Pancreas (tissue), 10 donors: ENCODE results near the gene PHYHIPL. TPM values are rescaled to one million over a fixed set of nuclear protein-coding genes. Genes with fewer than 3 reads are reported as not detected.

ENCODE experiments used
- ATAC-seq, 4 donors: fragments of 200-7000 bp; cut with Tn5 transposase; one replicate each; pipeline versions ENCODE4 v1.8.0 to v1.9.1; 2020; ENCODE audit warnings: mild to moderate bottlenecking in 4 of 4, moderate library complexity in 4 of 4
- DNase-seq, 6 donors: peaks; one replicate each; pipeline ENCODE4 v3.0.0-alpha.2; 2020
- FAIRE-seq: peaks from 2 replicates; lab custom pipeline; 2012; peaks lifted over from hg19 to GRCh38; lab: Jason Lieb, UNC
- H3K27ac ChIP-seq, 4 donors: fragments of 200-600 bp; sonication (generic); 1 replicate in 3 of 4; 2 replicates in 1 of 4; pipeline versions ENCODE4 v1.5.0 to v1.8.0; 2020
- H3K27me3 ChIP-seq, 4 donors: fragments of 200-600 bp; one replicate each; pipeline ENCODE4 v1.8.0; 2021
- H3K36me3 ChIP-seq, 3 donors: fragments of 200-600 bp; sonication (generic) in 1 of 3; one replicate each; pipeline versions ENCODE4 v1.5.0 to v1.8.0; 2020 to 2021
- H3K4me1 ChIP-seq, 3 donors: fragments of 200-600 bp; one replicate each; pipeline ENCODE4 v1.8.0; 2021
- H3K4me3 ChIP-seq, 4 donors: fragments of 200-600 bp; sonication (generic) in 2 of 4; one replicate each; pipeline versions ENCODE4 v1.5.0 to v1.8.0; 2020 to 2021
- H3K9me3 ChIP-seq, 4 donors: fragments of 200-600 bp; one replicate each; pipeline ENCODE4 v1.8.0; 2021
- WGBS, 2 donors: extraction: QIAGEN DNeasy Blood & Tissue Kit; methylation state at CpG; one replicate each; pipeline ENCODE4 v1.1.7; 2013; 5-methylcytosine and 5-hydroxymethylcytosine counted together
- intact Hi-C, 3 donors: fragments of 100-400 bp; cut with DNase I; formaldehyde crosslinking; loops; one replicate each; pipeline versions ENCODE4 v1.11.1 to v1.14.2; 2022
- polyA plus RNA-seq, 2 donors: library from polyadenylated mRNA; stranded (reverse); fragments of 200-250 nt; gene quantifications; one replicate each; pipeline ENCODE4 v1.2.3, GENCODE V29; 2013
- total RNA-seq, 6 donors: library from RNA; stranded (reverse); fragmentation: NEBNext Ultra II Directional in 4 of 6; extraction: Animal tissue kit (Norgen Biotek cat#: 25700) in 4 of 6; gene quantifications; one replicate each; pipeline versions ENCODE4 v1.2.1 to v1.2.4, GENCODE V29; 2021 to 2023
- TF ChIP-seq, protein P1 (sequence below), 4 donors: fragments of 200-600 bp; sonication (generic) in 3 of 4; IDR thresholded peaks; one replicate each; pipeline versions ENCODE4 v1.5.0 to v1.8.0; 2021; ENCODE audit warnings: antibody characterized with exemption in 4 of 4
- donor health status: healthy with polysubstance abuse.
- donor health status: DM: no; HTN: no; CAD: no; lungs with moderate emphysema.
- donor health status: DM: no; HTN: no; CAD: no.
- donor health status: control.
- donor health status: control.
- donor health status: Bipolar disorder and iron deficiency.
- donor health status: DM: yes; HTN: yes; CAD: no.
- donor health status: DM: no; HTN: no; CAD: no.
- donor health status: DM: no; HTN: no; CAD: no.
- donor health status: DM: yes; HTN: yes; CAD: no.

The PHYHIPL gene
- total and polyA plus RNA-seq, 8 donors, result 1.9 to 12.8 (median 5.4) TPM

DNA sequence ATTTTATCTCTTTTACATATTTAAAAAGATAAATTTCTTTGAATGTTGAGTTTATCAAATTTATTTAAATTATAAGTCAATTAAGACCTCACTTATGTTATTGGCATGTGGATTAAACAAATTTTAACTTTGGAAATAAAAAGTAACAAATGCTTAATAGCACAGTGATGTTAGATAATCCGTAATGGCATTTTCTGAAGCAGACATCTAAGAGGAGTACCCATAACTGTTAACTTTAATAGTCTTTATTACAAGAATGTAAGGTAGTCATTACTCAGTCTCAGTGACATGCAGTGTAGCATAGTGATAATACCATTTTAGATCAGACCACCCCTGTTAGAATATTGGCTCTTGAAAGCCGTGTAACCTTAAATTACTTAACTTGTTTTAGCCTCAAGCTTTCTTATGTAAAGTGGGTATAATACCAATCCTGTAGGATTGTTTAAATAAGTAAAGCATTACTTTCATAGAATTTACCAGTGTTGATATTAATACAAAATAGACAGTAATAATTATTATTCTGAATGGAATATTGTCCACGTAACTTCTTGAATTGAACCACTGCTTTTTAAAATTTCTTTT is 4.3 kb downstream of the PHYHIPL start:
- intact Hi-C loops, result no loop called here
- H3K4me1 ChIP-seq, result peaks cover 0 to 11% (median 11%) of the 10 kb centered on the region in 3 donors
- FAIRE-seq, result peak; percentile 34

DNA sequence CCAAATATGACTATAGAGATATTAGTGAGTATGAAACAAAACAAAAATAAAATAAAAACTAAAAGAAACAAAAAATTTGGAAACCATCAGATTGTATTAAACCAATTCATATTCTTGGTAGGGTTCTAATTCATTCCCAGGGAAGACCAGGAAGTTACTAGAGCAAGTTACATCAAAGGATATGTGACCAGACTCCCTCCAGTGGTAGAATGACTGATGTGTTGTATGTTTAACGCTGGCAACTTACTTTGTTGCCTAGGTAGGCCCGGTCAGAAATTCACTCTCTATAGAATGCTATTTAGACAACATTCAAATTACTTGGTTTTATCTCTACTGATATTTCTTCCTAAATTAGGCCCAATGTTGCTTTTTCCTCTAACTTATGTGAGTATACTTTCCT is 5.2 kb downstream of the PHYHIPL start:
- Histone ChIP-seq H3K27ac (no peak overlapping the region), H3K36me3 (no peaks in the 10 kb centered on the region), H3K27me3 (no peaks in the 10 kb centered on the region), H3K4me1 (peaks cover 0 to 11% (median 11%) of the 10 kb centered on the region in 3 donors), H3K9me3 (no peaks in the 10 kb centered on the region), H3K4me3 (no peak overlapping the region)
- ATAC-seq (peak in 3 of 4 donors; percentile 70 to 75 (median 73)), DNase-seq (peak in 3 of 6 donors; percentile 28 to 32 (median 28)), FAIRE-seq (peak; percentile 92)
- intact Hi-C loops, result no loop called here
- 5 to 6% methylated on average over 2 of the region's 2 CpGs for WGBS, 2 donors
- TF ChIP-seq, protein P1, sequence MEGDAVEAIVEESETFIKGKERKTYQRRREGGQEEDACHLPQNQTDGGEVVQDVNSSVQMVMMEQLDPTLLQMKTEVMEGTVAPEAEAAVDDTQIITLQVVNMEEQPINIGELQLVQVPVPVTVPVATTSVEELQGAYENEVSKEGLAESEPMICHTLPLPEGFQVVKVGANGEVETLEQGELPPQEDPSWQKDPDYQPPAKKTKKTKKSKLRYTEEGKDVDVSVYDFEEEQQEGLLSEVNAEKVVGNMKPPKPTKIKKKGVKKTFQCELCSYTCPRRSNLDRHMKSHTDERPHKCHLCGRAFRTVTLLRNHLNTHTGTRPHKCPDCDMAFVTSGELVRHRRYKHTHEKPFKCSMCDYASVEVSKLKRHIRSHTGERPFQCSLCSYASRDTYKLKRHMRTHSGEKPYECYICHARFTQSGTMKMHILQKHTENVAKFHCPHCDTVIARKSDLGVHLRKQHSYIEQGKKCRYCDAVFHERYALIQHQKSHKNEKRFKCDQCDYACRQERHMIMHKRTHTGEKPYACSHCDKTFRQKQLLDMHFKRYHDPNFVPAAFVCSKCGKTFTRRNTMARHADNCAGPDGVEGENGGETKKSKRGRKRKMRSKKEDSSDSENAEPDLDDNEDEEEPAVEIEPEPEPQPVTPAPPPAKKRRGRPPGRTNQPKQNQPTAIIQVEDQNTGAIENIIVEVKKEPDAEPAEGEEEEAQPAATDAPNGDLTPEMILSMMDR (IDR thresholded peaks at IDR 0.05), result peak in 3 of 4 donors; percentile 17 to 47 (median 44)

More for the DNA sequence above, 4.3 kb downstream of the PHYHIPL start:
- Histone ChIP-seq H3K27me3 (no peaks in the 10 kb centered on the region), H3K27ac (peak overlapping the region in 1 of 4 donors; percentile 26), H3K9me3 (no peaks in the 10 kb centered on the region), H3K4me3 (no peak overlapping the region), H3K36me3 (no peaks in the 10 kb centered on the region)
- TF ChIP-seq, protein P1 (IDR thresholded peaks at IDR 0.05), result no peak
- ATAC-seq, result no peak
- WGBS, 2 donors, result 76 to 80% methylated on average over 3 of the region's 3 CpGs
- no peak for DNase-seq

DNA sequence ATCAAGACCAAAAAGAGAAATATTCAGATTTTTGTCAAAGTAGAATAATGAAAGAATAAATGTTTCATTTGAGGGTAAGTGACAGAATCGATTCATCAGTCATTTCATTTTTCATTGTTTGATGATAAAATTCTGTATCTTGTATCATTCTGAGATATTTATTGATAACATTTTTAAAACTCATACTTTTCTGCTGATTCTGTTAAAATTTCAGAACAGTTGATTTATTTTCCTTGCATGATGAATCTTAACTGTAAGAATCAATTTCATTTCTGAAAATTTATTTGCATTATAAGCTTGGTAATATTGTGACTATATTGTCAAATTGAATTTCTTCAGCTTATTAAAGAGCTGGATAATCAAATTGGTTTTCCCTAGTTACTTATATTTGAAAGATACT is 13.9 kb downstream of the PHYHIPL start:
- no peaks in the 10 kb centered on the region for H3K36me3 ChIP-seq
- WGBS, 2 donors, result 84 to 94% methylated on average over 1 of the region's 1 CpG
- intact Hi-C loops, result no loop called here
- H3K4me1 ChIP-seq, result peaks cover 0 to 6% (median 0%) of the 10 kb centered on the region in 3 donors
- DNase-seq (no peak), FAIRE-seq (no peak), ATAC-seq (no peak)
- no peak overlapping the region for H3K27ac ChIP-seq
- H3K4me3 ChIP-seq, result no peak overlapping the region
- TF ChIP-seq, protein P1 (IDR thresholded peaks at IDR 0.05), result no peak
- no peaks in the 10 kb centered on the region for H3K27me3 ChIP-seq
- H3K9me3 ChIP-seq, result no peaks in the 10 kb centered on the region

DNA sequence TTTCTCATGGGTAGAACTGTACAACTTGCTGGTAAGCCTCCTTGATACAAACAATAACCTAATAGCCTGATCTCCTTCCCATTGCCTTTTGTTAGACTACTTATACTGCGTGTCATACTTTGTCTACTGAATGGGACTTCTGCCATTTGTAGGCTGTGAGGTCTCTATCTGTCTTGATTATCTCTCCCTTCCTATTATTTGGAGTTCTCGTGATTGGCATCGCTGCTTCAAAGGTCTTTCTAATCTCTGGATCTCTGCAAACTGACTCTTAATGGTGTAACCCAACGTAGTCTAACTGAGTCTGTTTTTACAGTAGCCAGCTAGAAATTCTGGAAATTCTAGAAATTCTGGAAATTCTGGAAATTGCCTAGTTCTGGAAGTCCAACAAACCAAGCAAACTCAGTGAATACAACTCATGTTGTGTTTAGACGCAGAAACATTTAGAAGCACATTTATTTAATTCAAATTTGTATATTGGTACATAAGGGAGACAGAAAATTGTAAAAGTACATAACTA is 29.8 kb downstream of the PHYHIPL start:
- H3K9me3 ChIP-seq, result no peaks in the 10 kb centered on the region

More for the DNA sequence above, 29.8 kb downstream of the PHYHIPL start:
- Histone ChIP-seq H3K4me3 (no peak overlapping the region), H3K27ac (no peak overlapping the region), H3K27me3 (no peaks in the 10 kb centered on the region), H3K36me3 (no peaks in the 10 kb centered on the region), H3K4me1 (peaks cover 0 to 4% (median 4%) of the 10 kb centered on the region in 3 donors)
- no peak for ATAC-seq
- 82% methylated on average over 5 of the region's 5 CpGs for WGBS, 2 donors
- intact Hi-C loops, result no loop called here
- DNase-seq, result no peak
- FAIRE-seq, result no peak
- TF ChIP-seq, protein P1 (IDR thresholded peaks at IDR 0.05), result no peak
